GM10266 (cell line): Measurements from ENCODE around the gene EPX.
A peak's percentile ranks its signal among the peaks of the same experiment; 100 is the strongest.

Experiments
- DNase-seq: peaks from one replicate; pipeline ENCODE4 v3.0.0; 2012; ENCODE audit errors: extremely low spot score
- CTCF ChIP-seq: IDR thresholded peaks from 2 replicates; pipeline ENCODE4 v1.5.1; 2012; ENCODE audit warnings: mild to moderate bottlenecking, low read depth; ENCODE audit not compliant: control insufficient read depth, insufficient read depth; ENCODE audit errors: missing control alignments

EPX gene

DNA sequence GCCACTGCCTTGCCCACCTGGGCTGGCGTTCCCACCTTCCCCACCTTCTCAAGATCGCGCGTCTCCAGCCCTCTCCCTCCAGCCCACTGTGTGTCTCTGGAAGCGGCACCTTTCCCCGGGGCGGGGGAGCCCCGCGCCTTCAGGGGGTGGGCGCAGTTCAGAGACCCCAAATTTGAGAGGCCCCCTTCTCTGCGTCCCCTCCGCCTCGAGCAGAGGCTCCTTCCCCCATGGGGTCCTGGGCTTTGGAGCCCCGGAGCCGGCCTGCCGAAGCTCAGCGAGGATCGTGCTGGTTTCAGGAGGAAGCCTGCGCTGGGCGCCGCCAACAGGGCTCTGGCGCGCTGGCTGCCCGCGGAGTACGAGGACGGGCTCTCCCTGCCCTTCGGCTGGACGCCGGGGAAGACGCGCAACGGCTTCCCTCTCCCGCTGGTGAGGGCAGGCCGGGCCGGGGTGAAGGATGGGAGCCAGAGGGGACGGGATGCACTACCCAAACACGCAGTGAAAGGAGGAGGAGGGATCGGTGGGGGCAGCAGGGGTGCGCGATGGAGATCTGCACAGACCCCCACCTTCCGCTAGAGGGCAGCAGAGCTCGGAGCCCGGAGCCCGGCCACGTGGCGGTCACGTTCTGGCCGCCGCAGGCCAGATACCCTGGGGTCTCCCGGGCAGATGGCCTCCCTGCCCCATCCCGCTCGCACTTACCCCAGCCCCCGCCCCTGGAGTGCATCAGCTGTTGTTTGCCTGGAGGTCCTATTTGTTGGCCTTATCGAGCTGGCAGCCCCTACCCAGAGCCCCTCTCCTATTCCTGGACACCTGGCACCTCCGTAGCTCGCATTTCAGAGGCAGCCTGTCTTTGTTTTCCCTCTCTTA lies 57.0 kb downstream of the EPX start:
- peak; percentile 90 for TF ChIP-seq CTCF
- peak; percentile 90 for DNase-seq

- DNase-seq: no peak
- no peak for TF ChIP-seq CTCF
Measured at GRCh38 chr17:58250344-58251011, 58.0 kb downstream of the EPX start.

GRCh38 chr17:58252141-58252540 lies 59.6 kb downstream of the EPX start:
- DNase-seq: no peak
- no peak for TF ChIP-seq CTCF

DNA sequence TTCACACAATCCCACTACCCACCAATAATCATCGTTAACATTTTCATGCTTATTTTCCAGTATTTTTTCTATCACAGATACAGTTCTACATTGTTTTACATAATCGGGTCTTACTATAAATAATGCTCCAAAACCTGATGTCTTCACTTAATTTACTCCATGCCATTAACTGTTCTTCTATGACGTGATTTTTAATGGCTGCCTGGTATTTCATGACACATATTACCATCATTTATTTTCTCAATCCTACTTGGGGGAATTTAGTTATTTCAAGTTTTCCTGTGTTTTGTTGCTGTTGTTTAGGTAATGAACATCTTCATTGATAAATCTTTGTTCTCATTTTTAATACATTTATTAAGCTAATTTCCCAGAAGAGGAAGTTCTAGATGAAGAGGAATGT lies 60.6 kb downstream of the EPX start:
- no peak for DNase-seq

More for the DNA sequence above, 60.6 kb downstream of the EPX start:
- TF ChIP-seq CTCF: no peak
